ENCODE results near the gene PCDHA8.
"Not testable (repeated sequence)": the region's sequence is repeated elsewhere in the genome, so short reads cannot be mapped to it uniquely, and the experiment has no call there.

Gene PCDHA8, protein sequence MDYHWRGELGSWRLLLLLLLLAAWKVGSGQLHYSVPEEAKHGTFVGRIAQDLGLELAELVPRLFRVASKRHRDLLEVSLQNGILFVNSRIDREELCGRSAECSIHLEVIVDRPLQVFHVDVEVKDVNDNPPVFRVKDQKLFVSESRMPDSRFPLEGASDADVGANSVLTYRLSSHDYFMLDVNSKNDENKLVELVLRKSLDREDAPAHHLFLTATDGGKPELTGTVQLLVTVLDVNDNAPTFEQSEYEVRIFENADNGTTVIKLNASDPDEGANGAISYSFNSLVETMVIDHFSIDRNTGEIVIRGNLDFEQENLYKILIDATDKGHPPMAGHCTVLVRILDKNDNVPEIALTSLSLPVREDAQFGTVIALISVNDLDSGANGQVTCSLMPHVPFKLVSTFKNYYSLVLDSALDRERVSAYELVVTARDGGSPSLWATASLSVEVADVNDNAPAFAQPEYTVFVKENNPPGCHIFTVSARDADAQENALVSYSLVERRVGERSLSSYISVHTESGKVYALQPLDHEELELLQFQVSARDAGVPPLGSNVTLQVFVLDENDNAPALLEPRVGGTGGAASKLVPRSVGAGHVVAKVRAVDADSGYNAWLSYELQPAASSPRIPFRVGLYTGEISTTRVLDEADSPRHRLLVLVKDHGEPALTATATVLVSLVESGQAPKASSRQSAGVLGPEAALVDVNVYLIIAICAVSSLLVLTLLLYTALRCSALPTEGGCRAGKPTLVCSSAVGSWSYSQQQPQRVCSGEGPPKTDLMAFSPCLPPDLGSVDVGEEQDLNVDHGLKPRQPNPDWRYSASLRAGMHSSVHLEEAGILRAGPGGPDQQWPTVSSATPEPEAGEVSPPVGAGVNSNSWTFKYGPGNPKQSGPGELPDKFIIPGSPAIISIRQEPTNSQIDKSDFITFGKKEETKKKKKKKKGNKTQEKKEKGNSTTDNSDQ

GRCh38 chr5:140840978-140841962, at the start of gene PCDHA8:
TSS of gene PCDHA8 (plus strand) at chr5:140841187. CDS start at chr5:140841322, 135 bp downstream.
- no peak within 1 kb of the TSS for H3K9ac ChIP-seq (ENCODE audit: low read depth, low read length)
- no peaks in the 10 kb centered on the region for H3K4me1 ChIP-seq (ENCODE audit: control insufficient read depth, insufficient read depth, low read length)
- no peaks in the 10 kb centered on the region for H3K9me3 ChIP-seq (ENCODE audit: control insufficient read depth, insufficient read depth, low read length)
- H3K27me3 ChIP-seq (ENCODE audit: control insufficient read depth, insufficient read depth, low read length): no peaks in the 10 kb centered on the region
- peak within 1 kb of the TSS; percentile 28 for H3K4me3 ChIP-seq (ENCODE audit: low read depth, low read length)
- no peaks in the 10 kb centered on the region for H3K36me3 ChIP-seq (ENCODE audit: control insufficient read depth, insufficient read depth, low read length)

DNA sequence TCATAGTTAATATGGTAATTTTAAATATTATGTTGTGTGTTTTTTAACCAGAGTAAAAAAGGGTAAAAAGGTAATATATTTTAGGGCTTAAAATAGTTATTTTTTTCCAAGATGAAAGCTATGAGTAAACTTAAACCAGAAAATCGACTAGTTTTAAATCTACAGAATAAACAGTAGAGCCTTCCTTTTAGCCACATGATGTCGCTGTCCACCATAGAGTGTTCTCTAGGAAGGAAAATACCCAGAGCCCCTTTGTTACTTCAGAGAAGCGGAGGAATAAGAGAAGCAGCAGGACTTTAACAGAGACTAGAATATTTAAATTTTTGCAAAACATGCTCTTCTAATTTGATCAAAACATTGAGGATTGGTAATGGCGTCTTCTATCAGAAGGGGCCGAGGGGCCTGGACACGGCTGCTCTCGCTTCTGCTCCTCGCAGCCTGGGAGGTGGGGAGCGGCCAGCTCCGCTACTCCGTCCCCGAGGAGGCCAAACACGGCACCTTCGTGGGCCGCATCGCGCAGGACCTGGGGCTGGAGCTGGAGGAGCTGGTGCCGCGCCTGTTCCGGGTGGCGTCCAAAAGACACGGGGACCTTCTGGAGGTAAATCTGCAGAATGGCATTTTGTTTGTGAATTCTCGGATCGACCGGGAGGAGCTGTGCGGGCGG, 46.3 kb upstream of the PCDHA8 start, which contains the start of gene PCDHA2:
PCDHA2 (plus strand) TSS at position 258 of the 664 bp plus-strand sequence.
- Histone ChIP-seq H3K36me3 (ENCODE audit: control insufficient read depth, insufficient read depth, low read length) (no peaks in the 10 kb centered on the region), H3K4me3 (ENCODE audit: low read depth, low read length) (peak within 1 kb of the TSS; percentile 60), H3K27me3 (ENCODE audit: control insufficient read depth, insufficient read depth, low read length) (no peaks in the 10 kb centered on the region), H3K9me3 (ENCODE audit: control insufficient read depth, insufficient read depth, low read length) (no peaks in the 10 kb centered on the region), H3K4me1 (ENCODE audit: control insufficient read depth, insufficient read depth, low read length) (no peaks in the 10 kb centered on the region), H3K9ac (ENCODE audit: low read depth, low read length) (no peak within 1 kb of the TSS)

GRCh38 chr5:140795259-140795641, 45.7 kb upstream of the PCDHA8 start:
- Histone ChIP-seq H3K36me3 (ENCODE audit: control insufficient read depth, insufficient read depth, low read length) (no peaks in the 10 kb centered on the region), H3K9ac (ENCODE audit: low read depth, low read length) (no peak overlapping the region), H3K9me3 (ENCODE audit: control insufficient read depth, insufficient read depth, low read length) (no peaks in the 10 kb centered on the region), H3K4me3 (ENCODE audit: low read depth, low read length) (peak overlapping the region; percentile 60), H3K4me1 (ENCODE audit: control insufficient read depth, insufficient read depth, low read length) (no peaks in the 10 kb centered on the region), H3K27me3 (ENCODE audit: control insufficient read depth, insufficient read depth, low read length) (no peaks in the 10 kb centered on the region)

DNA sequence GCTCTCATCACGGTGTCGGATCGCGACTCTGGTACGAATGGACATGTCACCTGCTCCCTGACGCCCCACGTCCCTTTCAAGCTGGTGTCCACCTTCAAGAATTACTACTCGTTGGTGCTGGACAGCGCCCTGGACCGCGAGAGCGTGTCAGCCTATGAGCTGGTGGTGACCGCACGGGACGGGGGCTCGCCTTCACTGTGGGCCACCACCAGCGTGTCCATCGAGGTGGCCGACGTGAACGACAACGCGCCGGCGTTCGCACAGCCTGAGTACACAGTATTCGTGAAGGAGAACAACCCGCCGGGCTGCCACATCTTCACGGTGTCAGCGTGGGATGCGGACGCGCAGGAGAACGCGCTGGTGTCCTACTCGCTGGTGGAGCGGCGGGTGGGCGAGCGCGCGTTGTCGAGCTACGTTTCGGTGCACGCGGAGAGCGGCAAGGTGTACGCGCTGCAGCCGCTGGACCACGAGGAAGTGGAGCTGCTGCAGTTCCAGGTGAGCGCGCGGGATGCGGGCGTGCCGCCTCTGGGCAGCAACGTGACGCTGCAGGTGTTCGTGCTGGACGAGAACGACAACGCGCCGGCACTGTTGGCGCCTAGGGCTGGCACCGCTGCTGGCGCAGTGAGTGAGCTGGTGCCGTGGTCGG, 44.8 kb upstream of the PCDHA8 start:
- H3K9ac ChIP-seq (ENCODE audit: low read depth, low read length); H3K36me3 ChIP-seq (ENCODE audit: control insufficient read depth, insufficient read depth, low read length); H3K27me3 ChIP-seq (ENCODE audit: control insufficient read depth, insufficient read depth, low read length); H3K9me3 ChIP-seq (ENCODE audit: control insufficient read depth, insufficient read depth, low read length); H3K4me1 ChIP-seq (ENCODE audit: control insufficient read depth, insufficient read depth, low read length); H3K4me3 ChIP-seq (ENCODE audit: low read depth, low read length): not testable (repeated sequence)

DNA sequence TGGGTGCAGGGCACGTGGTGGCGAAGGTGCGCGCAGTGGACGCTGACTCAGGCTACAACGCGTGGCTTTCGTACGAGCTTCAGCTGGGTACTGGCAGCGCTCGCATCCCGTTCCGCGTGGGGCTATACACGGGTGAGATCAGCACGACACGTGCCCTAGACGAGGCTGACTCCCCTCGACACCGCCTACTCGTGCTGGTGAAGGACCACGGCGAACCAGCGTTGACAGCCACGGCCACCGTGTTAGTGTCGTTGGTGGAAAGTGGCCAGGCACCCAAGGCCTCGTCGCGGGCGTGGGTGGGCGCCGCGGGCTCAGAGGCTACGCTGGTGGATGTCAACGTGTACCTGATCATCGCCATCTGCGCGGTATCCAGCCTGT, 44.3 kb upstream of the PCDHA8 start:
- Histone ChIP-seq H3K36me3 (ENCODE audit: control insufficient read depth, insufficient read depth, low read length) (no peaks in the 10 kb centered on the region), H3K4me3 (ENCODE audit: low read depth, low read length) (no peak overlapping the region), H3K9ac (ENCODE audit: low read depth, low read length) (no peak overlapping the region), H3K4me1 (ENCODE audit: control insufficient read depth, insufficient read depth, low read length) (no peaks in the 10 kb centered on the region), H3K9me3 (ENCODE audit: control insufficient read depth, insufficient read depth, low read length) (no peaks in the 10 kb centered on the region), H3K27me3 (ENCODE audit: control insufficient read depth, insufficient read depth, low read length) (no peaks in the 10 kb centered on the region)

- H3K4me3 ChIP-seq (ENCODE audit: low read depth, low read length): no peak within 1 kb of the TSS
- no peaks in the 10 kb centered on the region for H3K27me3 ChIP-seq (ENCODE audit: control insufficient read depth, insufficient read depth, low read length)
- H3K4me1 ChIP-seq (ENCODE audit: control insufficient read depth, insufficient read depth, low read length): no peaks in the 10 kb centered on the region
- no peak within 1 kb of the TSS for H3K9ac ChIP-seq (ENCODE audit: low read depth, low read length)
- H3K9me3 ChIP-seq (ENCODE audit: control insufficient read depth, insufficient read depth, low read length): no peaks in the 10 kb centered on the region
- no peaks in the 10 kb centered on the region for H3K36me3 ChIP-seq (ENCODE audit: control insufficient read depth, insufficient read depth, low read length)
Observed at GRCh38 chr5:140800816-140801493, 40.0 kb upstream of the PCDHA8 start, which contains the start of gene PCDHA3. TSS of gene PCDHA3 (plus strand) at chr5:140801057.

- H3K27me3 ChIP-seq (ENCODE audit: control insufficient read depth, insufficient read depth, low read length): no peaks in the 10 kb centered on the region
Observed at GRCh38 chr5:140801494-140801841, 39.5 kb upstream of the PCDHA8 start.

GRCh38 chr5:140802381-140802780, 38.6 kb upstream of the PCDHA8 start:
- H3K27me3 ChIP-seq (ENCODE audit: control insufficient read depth, insufficient read depth, low read length); H3K9me3 ChIP-seq (ENCODE audit: control insufficient read depth, insufficient read depth, low read length); H3K4me1 ChIP-seq (ENCODE audit: control insufficient read depth, insufficient read depth, low read length); H3K36me3 ChIP-seq (ENCODE audit: control insufficient read depth, insufficient read depth, low read length); H3K4me3 ChIP-seq (ENCODE audit: low read depth, low read length); H3K9ac ChIP-seq (ENCODE audit: low read depth, low read length): not testable (repeated sequence)

More at GRCh38 chr5:140801494-140801841, 39.5 kb upstream of the PCDHA8 start:
- H3K9ac ChIP-seq (ENCODE audit: low read depth, low read length): no peak overlapping the region
- no peaks in the 10 kb centered on the region for H3K4me1 ChIP-seq (ENCODE audit: control insufficient read depth, insufficient read depth, low read length)
- H3K4me3 ChIP-seq (ENCODE audit: low read depth, low read length): no peak overlapping the region
- H3K9me3 ChIP-seq (ENCODE audit: control insufficient read depth, insufficient read depth, low read length): no peaks in the 10 kb centered on the region
- no peaks in the 10 kb centered on the region for H3K36me3 ChIP-seq (ENCODE audit: control insufficient read depth, insufficient read depth, low read length)

DNA sequence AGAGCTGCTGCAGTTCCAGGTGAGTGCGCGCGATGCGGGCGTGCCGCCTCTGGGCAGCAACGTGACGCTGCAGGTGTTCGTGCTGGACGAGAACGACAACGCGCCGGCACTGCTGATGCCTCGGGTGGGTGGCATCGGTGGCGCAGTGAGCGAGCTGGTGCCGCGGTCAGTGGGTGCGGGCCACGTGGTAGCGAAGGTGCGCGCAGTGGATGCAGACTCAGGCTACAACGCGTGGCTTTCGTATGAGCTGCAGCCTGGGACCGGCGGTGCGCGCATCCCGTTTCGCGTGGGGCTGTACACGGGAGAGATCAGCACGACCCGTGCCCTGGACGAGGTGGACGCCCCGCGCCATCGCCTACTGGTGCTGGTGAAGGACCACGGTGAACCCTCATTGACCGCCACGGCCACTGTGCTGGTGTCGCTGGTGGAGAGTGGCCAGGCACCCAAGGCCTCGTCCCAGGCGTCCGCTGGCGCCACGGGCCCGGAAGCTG, 38.2 kb upstream of the PCDHA8 start:
- no peaks in the 10 kb centered on the region for H3K27me3 ChIP-seq (ENCODE audit: control insufficient read depth, insufficient read depth, low read length)
- no peaks in the 10 kb centered on the region for H3K4me1 ChIP-seq (ENCODE audit: control insufficient read depth, insufficient read depth, low read length)
- H3K9me3 ChIP-seq (ENCODE audit: control insufficient read depth, insufficient read depth, low read length): no peaks in the 10 kb centered on the region
- H3K4me3 ChIP-seq (ENCODE audit: low read depth, low read length): no peak overlapping the region
- no peaks in the 10 kb centered on the region for H3K36me3 ChIP-seq (ENCODE audit: control insufficient read depth, insufficient read depth, low read length)
- no peak overlapping the region for H3K9ac ChIP-seq (ENCODE audit: low read depth, low read length)

All from iPS-15b (cell line).